Femur (tissue), 1 donor: ENCODE results near the gene DYRK1A.
"Not testable (repeated sequence)": the region's sequence is repeated elsewhere in the genome, so short reads cannot be mapped to it uniquely, and the experiment has no call there.

Source experiments
- DNase-seq: peaks from one replicate; pipeline ENCODE4 v3.0.0-alpha.2; 2017

DYRK1A gene

DNA sequence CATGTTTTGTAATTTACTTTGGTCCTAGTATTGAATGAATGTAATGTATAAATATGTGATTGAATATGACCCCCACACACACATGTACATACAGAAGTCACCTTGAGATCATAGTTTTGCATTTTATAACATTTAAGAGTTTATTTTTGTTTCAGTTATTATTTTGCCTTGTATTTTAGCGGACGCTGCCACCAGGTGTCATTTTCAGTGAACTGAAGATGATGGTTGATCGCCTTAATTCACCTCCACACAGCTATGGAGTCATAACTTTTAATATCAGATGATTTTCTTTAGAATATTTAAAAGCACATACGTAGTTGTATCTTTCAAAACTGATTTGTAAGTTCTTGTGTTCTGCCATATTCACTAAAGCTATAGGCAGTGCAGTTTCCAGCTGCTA, 130.4 kb downstream of the DYRK1A start:
- DNase-seq, result no peak

DNA sequence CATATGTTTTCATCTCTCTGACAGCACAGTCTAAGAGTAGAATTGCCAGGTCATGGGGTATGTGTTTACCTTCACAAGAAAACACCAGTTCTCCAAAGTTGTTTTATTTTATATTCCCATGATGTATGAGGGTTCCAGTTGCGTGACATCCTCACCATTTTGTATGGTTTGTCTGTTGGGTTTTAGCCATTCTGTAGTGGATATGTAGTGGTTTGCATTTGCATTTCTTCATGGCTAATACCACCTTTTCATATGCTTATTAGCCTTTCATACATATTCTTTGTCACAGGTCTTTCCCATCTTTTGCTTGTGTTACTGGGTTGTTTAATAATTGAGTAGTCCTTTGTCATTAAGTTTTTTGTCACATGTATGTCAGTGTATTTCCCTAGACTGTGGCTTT, 132.1 kb downstream of the DYRK1A start:
- no peak for DNase-seq

DNA sequence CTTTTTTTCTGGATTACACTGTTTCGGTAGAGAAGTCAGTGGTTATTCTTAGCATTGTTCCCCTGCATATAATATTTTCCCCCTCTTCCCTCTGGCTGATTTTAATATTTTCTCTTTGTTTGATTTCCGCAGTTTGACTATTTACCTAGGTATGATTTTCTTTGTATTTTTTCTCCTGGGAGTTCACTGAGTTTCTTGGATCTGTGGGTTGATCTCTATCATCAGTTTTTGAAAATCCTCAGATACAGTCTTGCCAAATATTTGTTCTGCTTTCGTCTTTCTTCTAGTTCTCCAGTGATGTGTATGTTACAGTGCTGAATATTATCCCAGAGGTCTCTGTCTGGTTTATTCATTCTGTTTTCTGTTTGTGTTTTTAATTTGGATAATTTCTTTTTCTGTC, 136.4 kb downstream of the DYRK1A start:
- DNase-seq, result no peak

DNA sequence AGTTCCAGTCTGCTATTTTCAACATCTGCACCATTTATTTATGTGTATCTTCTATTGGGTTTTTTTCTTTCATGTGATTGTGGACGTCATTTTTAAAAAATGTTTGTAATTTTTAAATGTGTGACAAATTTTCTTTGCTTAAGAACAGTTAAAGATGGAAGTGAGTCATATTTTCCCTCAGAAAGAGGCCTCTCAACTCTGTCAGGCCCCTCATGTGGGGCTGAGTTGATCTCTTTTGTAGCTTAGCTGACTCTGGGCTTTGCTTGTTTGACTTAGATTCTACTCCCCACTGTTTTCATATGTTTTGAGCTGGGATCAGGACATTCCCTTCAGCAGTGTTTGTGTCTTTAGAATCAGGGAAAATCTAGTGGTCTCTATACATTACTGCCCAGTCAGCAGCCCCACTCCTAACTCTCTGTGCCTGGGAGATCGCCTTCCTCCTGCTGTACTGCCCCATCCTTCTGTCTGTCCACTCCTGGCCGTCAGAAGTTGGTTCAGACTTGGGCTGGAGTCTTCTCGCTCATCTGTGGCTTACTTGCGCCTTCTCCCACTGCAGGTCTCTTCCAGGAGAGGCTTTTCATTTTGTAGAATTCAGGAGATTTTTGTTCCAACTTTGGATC, 137.4 kb downstream of the DYRK1A start:
- DNase-seq, result no peak

DNA sequence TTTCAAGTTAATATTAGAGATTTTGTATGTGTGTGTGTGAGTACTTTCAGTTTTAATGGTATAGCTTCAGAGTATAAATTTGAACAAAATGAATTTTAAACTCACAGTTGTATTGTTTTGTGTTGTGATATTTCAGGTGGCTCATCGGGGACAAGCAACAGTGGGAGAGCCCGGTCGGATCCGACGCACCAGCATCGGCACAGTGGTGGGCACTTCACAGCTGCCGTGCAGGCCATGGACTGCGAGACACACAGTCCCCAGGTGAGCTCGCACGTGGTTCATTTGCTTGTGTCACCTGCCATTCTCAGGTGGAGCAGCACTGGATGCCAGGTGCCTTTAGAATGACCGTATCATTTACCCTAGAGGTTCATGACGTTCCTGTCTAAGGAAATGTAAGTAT, 139.4 kb downstream of the DYRK1A start:
- no peak for DNase-seq

DNA sequence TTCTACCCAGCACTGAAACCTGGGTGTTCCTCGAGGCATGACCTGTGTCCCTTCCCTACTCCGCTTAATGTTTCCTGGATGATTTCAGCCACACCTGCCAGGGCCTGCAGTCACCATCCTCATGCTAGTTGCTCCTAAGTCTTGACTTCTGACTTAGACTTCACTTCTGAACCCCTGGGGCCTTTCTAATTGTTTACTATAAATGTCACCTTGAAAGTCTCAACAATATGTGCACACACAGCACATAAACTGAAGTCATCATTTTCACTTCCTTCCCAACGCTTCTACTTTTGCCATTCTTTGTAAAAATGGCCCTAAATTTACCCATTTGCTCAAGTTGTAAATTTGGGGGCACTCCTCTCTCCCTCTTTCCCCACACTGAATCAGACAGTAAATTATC, 141.1 kb downstream of the DYRK1A start:
- no peak for DNase-seq

DNA sequence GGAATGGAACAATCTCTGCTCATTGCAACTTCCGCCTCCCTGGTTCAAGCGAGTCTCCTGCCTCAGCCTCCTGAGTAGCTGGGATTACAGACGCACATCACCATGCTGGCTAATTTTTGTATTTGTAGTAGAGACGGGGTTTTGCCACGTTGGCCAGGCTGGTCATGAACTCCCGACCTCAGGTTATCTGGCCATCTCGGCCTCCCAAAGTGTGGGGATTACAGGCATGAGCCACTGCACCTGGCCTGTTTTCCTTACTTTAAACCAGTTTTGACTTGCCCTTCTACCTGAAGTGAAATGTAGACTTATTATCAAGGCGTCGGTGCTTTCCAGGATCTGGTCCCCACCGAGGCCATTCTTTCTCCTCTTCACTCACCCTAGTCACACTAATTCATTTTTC, 141.8 kb downstream of the DYRK1A start:
- DNase-seq, result no peak

DNA sequence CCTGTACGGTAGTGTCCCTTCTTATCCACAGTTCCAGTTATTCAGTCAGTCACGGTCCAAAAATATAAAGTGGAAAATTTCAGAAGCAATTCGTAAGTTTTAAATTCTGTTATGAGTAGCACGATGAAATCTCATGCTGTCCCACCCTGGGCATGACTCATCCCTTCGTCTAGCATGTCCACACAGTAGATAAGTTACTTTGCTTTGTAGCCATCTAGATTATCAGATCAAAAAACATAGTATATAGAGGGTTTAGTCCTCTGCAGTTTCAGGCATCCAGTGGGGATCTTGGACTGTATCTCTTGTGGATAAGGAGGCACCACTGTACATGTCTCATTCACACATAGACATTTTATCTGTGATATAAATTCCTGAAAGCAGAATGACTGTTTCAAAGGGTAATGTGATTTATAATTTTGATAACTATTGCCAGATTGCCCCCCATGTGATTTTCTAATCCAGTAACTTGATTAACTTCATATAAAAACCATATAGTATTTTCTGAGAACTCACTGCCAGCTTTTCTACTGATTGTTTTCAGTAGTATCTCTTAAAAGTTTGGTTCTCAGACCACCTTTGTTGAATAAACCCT, 143.3 kb downstream of the DYRK1A start:
- DNase-seq, result no peak

DNA sequence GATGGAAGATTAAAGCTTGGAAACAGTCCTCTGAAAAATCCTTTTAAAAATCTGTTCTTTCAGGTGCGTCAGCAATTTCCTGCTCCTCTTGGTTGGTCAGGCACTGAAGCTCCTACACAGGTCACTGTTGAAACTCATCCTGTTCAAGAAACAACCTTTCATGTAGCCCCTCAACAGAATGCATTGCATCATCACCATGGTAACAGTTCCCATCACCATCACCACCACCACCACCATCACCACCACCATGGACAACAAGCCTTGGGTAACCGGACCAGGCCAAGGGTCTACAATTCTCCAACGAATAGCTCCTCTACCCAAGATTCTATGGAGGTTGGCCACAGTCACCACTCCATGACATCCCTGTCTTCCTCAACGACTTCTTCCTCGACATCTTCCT, 145.3 kb downstream of the DYRK1A start:
- DNase-seq, result no peak

DNA sequence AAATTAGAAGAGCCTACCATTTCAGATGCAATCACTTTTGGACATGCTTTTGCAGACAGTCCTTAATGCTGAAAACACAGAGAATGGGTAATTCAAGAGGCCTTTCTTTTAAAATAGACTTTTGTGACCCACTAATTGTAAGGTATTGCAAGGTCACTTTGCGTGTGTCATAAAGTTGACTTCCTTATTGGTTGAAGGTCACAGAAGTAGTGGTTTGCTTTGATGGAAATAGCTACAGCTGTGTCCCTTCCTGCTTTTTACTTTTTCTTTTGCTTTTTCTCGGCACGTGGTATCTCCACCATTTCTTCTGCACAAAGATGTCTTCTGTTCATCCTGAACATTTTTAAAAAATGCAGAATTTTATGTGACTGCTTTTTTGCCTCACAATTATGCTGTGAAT, 146.8 kb downstream of the DYRK1A start:
- DNase-seq, result no peak

DNA sequence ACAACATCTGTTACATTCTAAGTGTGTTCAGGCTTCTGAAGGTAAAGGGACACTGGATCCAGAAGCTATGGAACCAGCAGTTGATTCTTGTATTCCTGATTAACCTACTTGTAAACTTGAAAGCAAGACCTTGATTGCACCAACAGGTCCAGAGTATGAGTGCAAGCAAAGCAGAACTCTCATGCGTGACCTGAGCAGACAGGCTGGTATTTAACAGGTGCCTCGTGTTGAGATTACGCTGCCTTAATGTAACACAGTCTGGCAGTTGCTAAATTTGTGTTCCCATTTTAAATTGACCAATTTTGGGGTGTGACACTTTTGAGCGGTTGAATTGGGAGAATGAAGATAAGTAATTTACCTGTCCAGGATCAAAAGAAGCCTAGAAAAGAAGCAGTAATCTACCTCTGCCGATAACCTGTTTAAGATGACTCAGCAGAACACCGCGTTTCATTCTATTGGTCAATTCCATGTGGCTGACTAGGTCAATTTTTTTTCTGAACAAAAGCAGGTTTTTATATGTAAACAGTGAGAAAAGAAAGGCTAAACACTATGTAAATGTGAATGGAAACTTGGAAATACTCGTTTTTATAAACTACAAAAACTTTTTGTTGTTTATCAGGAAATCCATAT, 147.6 kb downstream of the DYRK1A start:
- DNase-seq, result no peak

DNA sequence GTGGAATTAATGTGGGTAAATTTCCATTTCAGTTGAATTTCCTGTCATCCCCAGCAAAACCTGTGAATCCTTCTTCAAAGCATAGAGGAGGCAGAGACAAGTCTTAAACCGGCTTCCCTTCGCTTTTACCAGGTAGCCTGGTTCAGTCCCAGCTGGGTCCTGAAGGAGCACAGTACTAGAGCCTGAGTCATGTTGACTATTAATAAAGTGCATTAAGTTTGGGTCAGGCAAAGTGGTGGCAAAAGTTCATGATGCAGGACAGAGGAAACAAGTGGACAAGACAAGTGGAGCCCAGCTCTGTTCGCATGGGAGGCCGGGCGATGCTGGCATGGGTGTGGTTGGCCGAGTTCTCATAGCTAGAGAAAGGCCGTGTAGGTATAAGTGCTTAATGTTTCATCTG, 150.4 kb downstream of the DYRK1A start:
- DNase-seq, result no peak

DNA sequence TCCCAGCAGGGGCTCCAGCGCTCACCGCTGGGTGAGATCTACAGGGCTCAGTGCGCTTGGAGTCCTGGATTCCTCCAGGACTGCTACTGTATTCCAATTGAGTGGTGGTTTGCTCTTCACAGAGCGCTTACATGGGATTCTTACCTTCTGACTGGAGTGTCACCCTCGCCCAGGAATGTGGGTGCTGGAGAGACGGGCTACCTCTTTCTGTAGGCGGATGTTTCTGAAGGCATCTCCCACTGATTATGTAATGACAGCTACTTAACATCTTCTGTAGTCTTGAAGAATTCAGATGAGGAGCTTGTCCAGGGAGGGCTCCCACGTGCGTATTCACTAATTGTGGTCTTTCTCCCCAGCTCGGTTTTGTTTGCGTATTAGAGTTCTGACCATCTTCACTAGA, 154.2 kb downstream of the DYRK1A start:
- DNase-seq, result no peak

DNA sequence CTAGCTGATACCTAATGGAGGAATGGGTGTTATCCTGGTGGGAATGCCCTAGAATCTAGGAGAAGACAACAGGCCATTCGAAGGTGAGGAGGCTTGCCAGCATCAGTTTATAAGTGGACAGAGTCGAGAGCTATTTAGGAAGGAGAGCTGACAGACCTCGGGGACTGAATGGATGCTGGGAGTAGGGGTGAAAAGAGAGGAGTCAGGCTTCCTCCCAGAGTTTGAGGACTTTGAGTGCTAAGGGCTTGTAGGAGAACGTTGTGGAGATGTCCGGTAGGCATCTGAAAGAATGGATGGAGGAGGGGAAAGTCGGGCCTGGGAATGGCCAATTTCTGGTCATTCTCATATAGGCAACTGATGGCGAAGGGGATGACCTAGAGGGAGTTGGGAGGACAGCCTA, 155.1 kb downstream of the DYRK1A start:
- no peak for DNase-seq

DNA sequence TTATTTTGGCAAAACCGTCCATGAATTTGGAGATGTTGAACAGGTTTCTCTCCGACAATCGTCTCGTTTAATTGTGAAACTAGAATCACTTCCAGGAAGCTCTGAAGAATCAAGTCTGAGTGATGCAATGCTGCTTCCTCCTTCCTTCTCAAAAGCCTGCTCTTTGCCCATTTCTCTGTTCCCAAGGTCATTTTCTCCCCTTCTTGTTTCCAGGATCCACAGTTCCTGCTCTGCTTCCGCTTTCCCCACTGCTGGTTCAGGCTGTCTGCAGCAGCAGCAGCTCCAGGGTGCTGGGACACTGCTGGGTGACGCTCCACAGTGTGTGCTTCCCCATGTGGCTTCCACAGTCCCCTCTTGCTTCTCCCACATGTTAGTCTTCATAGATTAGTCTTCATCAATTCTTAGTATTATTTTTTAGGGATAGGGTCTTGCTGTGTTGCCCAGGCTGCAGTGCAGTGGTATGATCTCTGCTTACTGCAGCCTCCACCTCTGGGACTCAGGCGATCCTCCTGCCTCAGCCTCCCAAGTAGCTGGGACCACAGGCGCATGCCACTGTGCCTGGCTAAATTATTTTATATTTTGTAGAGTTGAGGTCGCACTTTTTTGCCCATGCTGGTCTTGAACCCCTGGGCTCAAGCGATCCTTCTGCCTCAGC, 156.2 kb downstream of the DYRK1A start:
- DNase-seq, result no peak

DNA sequence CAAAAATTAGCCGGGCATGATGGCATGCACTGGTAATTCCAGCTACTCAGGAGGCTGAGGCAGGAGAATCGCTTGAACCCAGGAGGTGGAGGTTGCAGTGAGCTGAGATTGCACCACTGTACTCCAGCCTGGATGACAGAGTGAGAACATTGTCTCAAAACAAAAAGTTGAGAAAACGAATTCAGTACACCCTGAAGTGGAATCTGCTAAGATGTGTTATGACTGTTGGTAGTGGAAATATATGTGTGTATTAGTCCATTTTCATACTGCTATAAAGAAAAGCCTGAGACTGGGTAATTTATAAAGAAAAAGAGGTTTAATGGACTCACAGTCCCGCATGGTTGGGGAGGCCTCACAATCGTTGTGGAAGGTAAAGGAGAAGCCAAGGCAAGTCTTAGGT, 158.4 kb downstream of the DYRK1A start:
- not testable (repeated sequence) for DNase-seq

DNA sequence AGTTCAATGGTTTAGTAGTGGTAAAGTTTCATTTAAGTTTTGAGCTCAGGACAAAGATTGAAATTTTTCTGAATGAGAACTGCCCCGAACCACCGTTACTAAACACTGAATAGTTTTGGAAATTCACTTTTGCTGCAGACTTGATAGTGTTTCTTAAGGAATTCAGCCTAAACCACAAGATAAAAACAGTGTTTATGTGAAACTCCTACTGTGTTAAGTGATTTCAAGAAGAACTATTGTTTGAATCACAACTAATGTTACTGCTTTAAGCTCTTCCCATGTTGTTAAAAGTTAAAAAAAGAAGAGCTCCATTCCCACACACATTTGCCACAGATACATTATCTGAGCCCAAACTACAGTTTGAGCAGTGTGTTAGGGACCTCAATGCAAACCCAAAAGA, 159.2 kb downstream of the DYRK1A start:
- DNase-seq, result no peak

DNA sequence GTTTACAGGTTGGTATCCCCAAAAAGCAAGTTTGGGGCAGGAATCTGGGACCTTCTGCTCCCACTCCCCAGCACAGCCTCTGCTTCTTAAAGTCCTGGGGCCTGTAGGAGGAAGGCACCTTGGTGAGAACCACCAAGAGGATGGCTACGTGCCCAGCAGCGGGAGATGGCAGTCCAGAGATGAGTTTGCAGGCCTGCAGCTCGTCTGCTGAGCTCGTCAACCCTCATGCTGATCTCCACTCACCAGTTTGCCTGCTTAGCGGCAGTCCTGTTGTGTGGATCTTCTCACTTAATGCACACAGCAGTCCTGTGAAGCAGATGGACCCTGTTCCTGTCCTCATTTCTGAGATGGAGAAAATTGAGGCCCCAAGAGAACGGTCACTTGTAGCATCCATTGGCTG, 160.5 kb downstream of the DYRK1A start:
- DNase-seq, result no peak

DNA sequence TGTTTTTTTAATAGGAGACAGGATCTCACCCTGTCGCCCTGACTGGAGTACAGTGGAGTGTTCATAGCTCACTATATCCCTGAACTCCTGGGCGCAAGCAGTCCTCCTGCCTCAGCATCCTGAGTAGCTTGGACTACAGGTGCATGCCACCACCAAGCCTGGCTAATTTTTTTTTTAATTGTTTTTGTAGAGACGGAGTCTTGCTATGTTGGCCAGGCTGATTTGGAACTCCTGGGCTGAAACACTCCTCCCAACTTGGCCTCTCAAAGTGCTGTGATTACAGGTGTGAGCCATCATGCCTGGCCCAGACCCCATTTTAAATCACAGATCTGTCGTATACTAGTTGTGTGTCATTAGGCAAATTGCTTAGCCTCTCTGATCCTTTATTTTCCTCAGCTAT, 161.1 kb downstream of the DYRK1A start:
- no peak for DNase-seq

DNA sequence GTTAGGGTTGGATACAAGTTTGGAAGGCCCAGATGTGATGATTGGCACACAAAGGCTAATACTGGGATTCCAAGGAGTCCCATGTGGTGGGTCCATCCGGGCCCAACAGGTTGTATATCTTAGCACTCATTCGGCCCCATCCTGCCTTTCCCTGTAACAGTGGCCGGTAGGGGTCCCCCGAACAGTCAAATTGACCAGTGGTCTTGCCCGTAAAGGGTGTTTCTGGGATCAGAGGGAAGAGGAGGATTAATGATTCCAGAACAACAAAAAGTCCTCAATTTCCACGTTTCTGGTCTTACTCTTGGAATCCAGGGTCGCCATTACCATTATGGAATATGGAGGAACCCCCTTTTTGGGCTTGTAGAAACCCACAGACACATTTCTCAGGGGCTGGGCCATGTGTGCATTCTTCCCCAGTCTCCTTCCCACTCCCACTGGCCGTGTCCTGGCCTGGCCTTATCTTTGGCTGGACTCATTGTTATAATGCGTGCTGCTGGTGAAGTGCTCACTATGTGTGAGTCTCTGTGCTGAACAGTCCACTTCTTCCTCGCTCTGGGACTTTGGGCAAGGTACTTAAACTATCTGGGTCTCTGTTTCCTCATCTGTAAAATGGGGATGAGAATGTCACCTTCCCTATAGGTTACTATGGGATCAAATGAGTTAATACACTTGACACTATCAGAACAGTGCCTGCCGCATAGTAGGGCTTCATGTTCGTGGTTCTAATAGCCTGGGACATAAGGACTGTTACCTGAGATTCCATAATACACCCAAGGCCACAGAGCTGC, 161.8 kb downstream of the DYRK1A start:
- DNase-seq, result no peak

DNA sequence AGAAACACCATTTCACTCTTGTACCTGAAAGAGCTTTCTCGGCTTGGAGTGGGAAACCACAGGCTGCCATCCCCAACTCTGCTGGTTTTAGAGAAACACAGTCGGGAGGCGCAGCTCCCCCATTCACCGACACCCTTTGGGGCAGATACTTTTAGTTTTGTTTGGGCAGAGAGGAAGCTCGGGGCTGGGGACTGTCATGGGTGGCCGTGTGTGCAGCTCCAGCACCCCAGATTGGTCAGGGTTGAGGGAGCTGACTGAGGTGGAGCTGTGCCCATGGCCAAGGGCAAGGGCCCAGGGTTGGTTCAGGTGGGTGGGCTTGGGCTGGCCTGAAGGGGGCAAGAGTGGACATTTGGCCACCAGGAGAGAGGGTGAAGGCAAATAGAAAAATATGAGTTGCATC, 163.1 kb downstream of the DYRK1A start:
- DNase-seq, result no peak

DNA sequence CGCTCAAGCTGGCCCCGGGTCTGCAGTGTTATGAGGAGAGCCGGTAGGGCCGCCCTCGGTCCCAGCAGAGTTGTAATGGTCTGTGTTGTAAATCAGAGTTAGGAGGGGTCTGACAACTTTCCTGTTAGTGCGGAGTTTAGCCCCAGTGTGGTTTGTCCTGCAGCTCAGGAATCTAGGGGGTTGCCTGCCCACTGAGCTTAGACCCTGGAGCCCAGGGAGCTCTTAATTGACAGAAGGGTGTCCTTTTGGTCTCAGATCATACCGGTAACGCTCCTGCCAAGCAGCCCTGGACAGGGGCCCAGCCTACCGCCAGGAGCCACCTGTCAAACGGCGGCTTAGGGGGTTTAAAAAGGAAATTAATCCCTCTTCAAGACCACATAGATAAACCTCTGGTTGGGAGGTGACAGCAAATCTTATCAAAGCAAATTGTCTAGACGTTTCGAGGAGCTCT, 164.4 kb downstream of the DYRK1A start:
- peak; percentile 42 for DNase-seq

DNA sequence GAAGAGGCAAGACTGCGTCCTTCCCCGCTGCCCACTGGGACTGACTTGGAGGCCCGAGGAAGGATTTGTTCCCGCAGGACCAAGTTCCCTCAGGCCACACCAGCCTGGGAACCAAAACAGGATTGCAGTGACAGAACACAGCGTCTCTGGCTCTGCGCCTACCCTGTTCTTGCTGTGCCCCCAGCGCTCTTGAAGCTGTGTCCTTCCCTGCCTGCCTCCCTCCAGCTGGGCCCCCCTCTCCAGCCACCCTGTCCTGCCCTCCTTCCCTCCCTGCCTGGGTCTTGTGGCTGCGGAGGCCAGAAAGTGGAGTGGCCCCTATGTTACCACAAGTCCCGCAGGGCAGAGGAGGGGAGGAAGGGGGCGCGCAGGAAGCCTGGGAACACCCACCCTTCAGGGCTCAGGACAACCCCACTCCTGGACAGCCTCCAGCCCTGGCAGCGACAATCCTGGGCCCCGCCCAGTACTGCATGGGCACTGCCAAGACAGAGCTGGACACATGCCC, 164.9 kb downstream of the DYRK1A start:
- DNase-seq, result peak; percentile 66
